ENCODE data around the gene GPC3.

The GPC3 gene

GRCh38 chrX:133646719-133647116 is 338.7 kb downstream of the GPC3 start:
- DNase-seq (ENCODE audit: extremely low read depth, insufficient read length): no peak
- Histone ChIP-seq H3K4me3 (replicated peaks; ENCODE audit: low read depth, low read length) (no peak overlapping the region), H3K36me3 (ENCODE audit: control insufficient read depth, insufficient read depth, low read length) (no peaks in the 10 kb centered on the region), H3K27me3 (replicated peaks; ENCODE audit: control insufficient read depth, insufficient read depth, low read length) (no peaks in the 10 kb centered on the region; the same call in 1 of the 2 replicates)
- TF ChIP-seq CTCF (IDR thresholded peaks at IDR 0.05; ENCODE audit: insufficient read depth, low read length, poor library complexity, severe bottlenecking): no peak

- H3K27me3 ChIP-seq (replicated peaks; ENCODE audit: control insufficient read depth, insufficient read depth, low read length): no peaks in the 10 kb centered on the region; the same call in 1 of the 2 replicates
- TF ChIP-seq CTCF (IDR thresholded peaks at IDR 0.05; ENCODE audit: insufficient read depth, low read length, poor library complexity, severe bottlenecking): no peak
- H3K4me3 ChIP-seq (replicated peaks; ENCODE audit: low read depth, low read length): no peak overlapping the region
- no peaks in the 10 kb centered on the region for H3K36me3 ChIP-seq (ENCODE audit: control insufficient read depth, insufficient read depth, low read length)
- DNase-seq (ENCODE audit: extremely low read depth, insufficient read length): no peak
Measured at GRCh38 chrX:133645977-133646718, 339.2 kb downstream of the GPC3 start.

GRCh38 chrX:133645256-133645655 is 340.1 kb downstream of the GPC3 start:
- no peak for DNase-seq (ENCODE audit: extremely low read depth, insufficient read length)
- no peak overlapping the region for H3K4me3 ChIP-seq (replicated peaks; ENCODE audit: low read depth, low read length)
- no peaks in the 10 kb centered on the region; the same call in 1 of the 2 replicates for H3K27me3 ChIP-seq (replicated peaks; ENCODE audit: control insufficient read depth, insufficient read depth, low read length)
- TF ChIP-seq CTCF (IDR thresholded peaks at IDR 0.05; ENCODE audit: insufficient read depth, low read length, poor library complexity, severe bottlenecking): no peak
- no peaks in the 10 kb centered on the region for H3K36me3 ChIP-seq (ENCODE audit: control insufficient read depth, insufficient read depth, low read length)

GRCh38 chrX:133640161-133641015 is 345.0 kb downstream of the GPC3 start:
- Histone ChIP-seq H3K27me3 (replicated peaks; ENCODE audit: control insufficient read depth, insufficient read depth, low read length) (no peaks in the 10 kb centered on the region; the same call in 1 of the 2 replicates), H3K4me3 (replicated peaks; ENCODE audit: low read depth, low read length) (no peak overlapping the region), H3K36me3 (ENCODE audit: control insufficient read depth, insufficient read depth, low read length) (no peaks in the 10 kb centered on the region)
- no peak for DNase-seq (ENCODE audit: extremely low read depth, insufficient read length)
- TF ChIP-seq CTCF (IDR thresholded peaks at IDR 0.05; ENCODE audit: insufficient read depth, low read length, poor library complexity, severe bottlenecking): no peak

GRCh38 chrX:133639726-133640125 is 345.7 kb downstream of the GPC3 start:
- DNase-seq (ENCODE audit: extremely low read depth, insufficient read length): no peak
- H3K4me3 ChIP-seq (replicated peaks; ENCODE audit: low read depth, low read length): no peak overlapping the region
- no peaks in the 10 kb centered on the region; the same call in 1 of the 2 replicates for H3K27me3 ChIP-seq (replicated peaks; ENCODE audit: control insufficient read depth, insufficient read depth, low read length)
- no peaks in the 10 kb centered on the region for H3K36me3 ChIP-seq (ENCODE audit: control insufficient read depth, insufficient read depth, low read length)
- TF ChIP-seq CTCF (IDR thresholded peaks at IDR 0.05; ENCODE audit: insufficient read depth, low read length, poor library complexity, severe bottlenecking): no peak
